ENCODE measurements around the gene MIER1.

The MIER1 gene

GRCh38 chr1:67001682-67002425 is 77.1 kb downstream of the MIER1 start:
- no peak for DNase-seq

- no peak for DNase-seq
Measured at GRCh38 chr1:67004176-67004575, 79.4 kb downstream of the MIER1 start.

- DNase-seq = no peak
Measured at GRCh38 chr1:67005068-67005467, 80.3 kb downstream of the MIER1 start.

GRCh38 chr1:67009792-67010191 is 85.0 kb downstream of the MIER1 start:
- no peak for DNase-seq

- peak; percentile 8 for DNase-seq
Measured at GRCh38 chr1:67013573-67013972, 88.8 kb downstream of the MIER1 start.

GRCh38 chr1:67018574-67018973 is 93.8 kb downstream of the MIER1 start:
- no peak for DNase-seq

GRCh38 chr1:67019121-67019520 is 94.3 kb downstream of the MIER1 start:
- DNase-seq = no peak

- peak; percentile 11 for DNase-seq
Measured at GRCh38 chr1:67019600-67020136, 94.9 kb downstream of the MIER1 start.

GRCh38 chr1:67020304-67020703 is 95.5 kb downstream of the MIER1 start:
- no peak for DNase-seq

- DNase-seq = no peak
Measured at GRCh38 chr1:67020765-67021164, 96.0 kb downstream of the MIER1 start.

- DNase-seq = no peak
Measured at GRCh38 chr1:67029472-67029871, 104.7 kb downstream of the MIER1 start.

- DNase-seq = no peak
Measured at GRCh38 chr1:67031121-67031858, 106.5 kb downstream of the MIER1 start.

GRCh38 chr1:67031859-67032247 is 107.1 kb downstream of the MIER1 start:
- no peak for DNase-seq

Data from kidney glomerular epithelial cell (primary cell).